A549 (cell line): ENCODE results near the gene ZNF827. TPM values are rescaled to one million over a fixed set of nuclear protein-coding genes. Genes with fewer than 3 reads are reported as not detected.

Experiments used
- ATAC-seq, 2 experiments: fragments of 200-7000 bp in 1 of 2; fragments of >200 bp in 1 of 2; cut with Nextera tagmentation in 1 of 2; cut with Tn5 transposase in 1 of 2; 3 replicates each; pipeline versions ENCODE4 v1.8.0 to v1.9.1; 2018 to 2020; ENCODE audit warnings: mild to moderate bottlenecking in 1 of 2, moderate library complexity in 1 of 2
- CTCF ChIA-PET: fragments of 300-600 bp; sonication (Branson Sonifier 250); formaldehyde crosslinking; extraction: SDS; loops from one replicate; lab custom pipeline; 2021; ENCODE audit warnings: antibody characterized with exemption, inconsistent platforms; lab: Yijun Ruan, JAX
- POLR2A ChIA-PET: fragments of 350-600 bp; formaldehyde crosslinking; extraction: SDS; loops from one replicate; lab custom pipeline; 2021; ENCODE audit warnings: antibody characterized with exemption, inconsistent platforms; lab: Yijun Ruan, JAX
- DNase-seq, 2 experiments: peaks; one replicate each; pipeline versions ENCODE4 v3.0.0 to v3.0.0-alpha.2; 2011 to 2016; ENCODE audit warnings: low read depth in 1 of 2, low spot score in 1 of 2
- FAIRE-seq: peaks from 2 replicates; lab custom pipeline; 2011; peaks lifted over from hg19 to GRCh38; lab: Jason Lieb, UNC
- H3K27ac ChIP-seq, 2 experiments: fragments of >200 bp; sonication (Bioruptor Twin); formaldehyde crosslinking; 3 replicates each; pipeline ENCODE4 v1.5.1; 2016 to 2017
- H3K4me1 ChIP-seq: fragments of >200 bp; sonication (Bioruptor Twin); formaldehyde crosslinking; 3 replicates; pipeline ENCODE4 v1.6.1; 2016
- H3K4me2 ChIP-seq: fragments of >200 bp; sonication (Bioruptor Twin); formaldehyde crosslinking; 3 replicates; pipeline ENCODE4 v1.6.1; 2016
- H3K4me3 ChIP-seq: fragments of >200 bp; sonication (Bioruptor Twin); formaldehyde crosslinking; 3 replicates; pipeline ENCODE4 v1.5.1; 2016
- H3K9me3 ChIP-seq: fragments of >200 bp; sonication (Bioruptor Twin); formaldehyde crosslinking; 3 replicates; pipeline ENCODE4 v1.6.1; 2016
- BHLHE40 ChIP-seq: IDR thresholded peaks from 2 replicates; pipeline ENCODE4 v1.6.1; 2012; ENCODE audit warnings: low read depth, low read length, inconsistent platforms
- EHF ChIP-seq: fragments of 250-450 bp; sonication (Bioruptor Pico); IDR thresholded peaks from 2 replicates; pipeline ENCODE4 v1.5.0; 2020; ENCODE audit warnings: mild to moderate bottlenecking
- EP300 ChIP-seq, 2 experiments: fragments of >200 bp; sonication (Bioruptor Twin); formaldehyde crosslinking; IDR thresholded peaks; 2 replicates in 1 of 2; 3 replicates in 1 of 2; pipeline ENCODE4 v1.6.1; 2016 to 2017
- ESRRA ChIP-seq: fragments of 150-350 bp; IDR thresholded peaks from 2 replicates; pipeline ENCODE4 v1.6.1; 2014; ENCODE audit warnings: mild to moderate bottlenecking, low read length, borderline replicate concordance
- FOSB ChIP-seq: fragments of 250-450 bp; sonication (Bioruptor Pico); IDR thresholded peaks from 2 replicates; pipeline ENCODE4 v1.5.0; 2020; ENCODE audit warnings: mild to moderate bottlenecking, moderate library complexity
- FOXS1 ChIP-seq: fragments of 250-450 bp; sonication (Bioruptor Pico); IDR thresholded peaks from 2 replicates; pipeline ENCODE4 v1.5.0; 2020; ENCODE audit warnings: mild to moderate bottlenecking, moderate library complexity
- HEYL ChIP-seq: fragments of 250-450 bp; sonication (Bioruptor Pico); IDR thresholded peaks from 2 replicates; pipeline ENCODE4 v1.8.0; 2021; ENCODE audit warnings: mild to moderate bottlenecking, moderate library complexity
- HOXB13 ChIP-seq: fragments of 250-450 bp; sonication (Bioruptor Pico); IDR thresholded peaks from 2 replicates; pipeline ENCODE4 v1.5.0; 2020; ENCODE audit warnings: low read depth, mild to moderate bottlenecking, moderate library complexity
- JUN ChIP-seq, 2 experiments: fragments of >200 bp; sonication (Bioruptor Twin); formaldehyde crosslinking; IDR thresholded peaks; 2 replicates in 1 of 2; 3 replicates in 1 of 2; pipeline ENCODE4 v1.6.1; 2016 to 2017
- KDM5A ChIP-seq: fragments of 200-600 bp; sonication (generic); IDR thresholded peaks from 2 replicates; pipeline ENCODE4 v1.6.1; 2016; ENCODE audit warnings: antibody characterized with exemption, mild to moderate bottlenecking
- PHF8 ChIP-seq: fragments of 200-600 bp; sonication (generic); IDR thresholded peaks from 2 replicates; pipeline ENCODE4 v1.6.1; 2016; ENCODE audit warnings: low read depth, mild to moderate bottlenecking, antibody characterized with exemption, moderate library complexity, borderline replicate concordance
- RAD21 ChIP-seq, 2 experiments: fragments of >200 bp in 1 of 2; sonication (Bioruptor Twin) in 1 of 2; formaldehyde crosslinking in 1 of 2; IDR thresholded peaks in 1 of 2; conservative IDR thresholded peaks in 1 of 2; 2 replicates in 1 of 2; 3 replicates in 1 of 2; pipeline ENCODE4 v1.6.1; 2012 to 2018; ENCODE audit warnings: inconsistent platforms in 1 of 2
- RARB ChIP-seq: fragments of 250-450 bp; sonication (Bioruptor Pico); IDR thresholded peaks from 2 replicates; pipeline ENCODE4 v1.8.0; 2021; ENCODE audit warnings: mild to moderate bottlenecking, moderate library complexity
- RCOR1 ChIP-seq: fragments of 150-350 bp; IDR thresholded peaks from 2 replicates; pipeline ENCODE4 v1.6.1; 2014; ENCODE audit warnings: antibody characterized with exemption, low read length, low read depth
- RFX5 ChIP-seq: fragments of 450-650 bp; IDR thresholded peaks from 2 replicates; pipeline ENCODE4 v1.7.1; 2014; ENCODE audit warnings: antibody characterized with exemption, mild to moderate bottlenecking, moderate library complexity
- RNF2 ChIP-seq: fragments of 200-600 bp; sonication (generic); IDR thresholded peaks from 2 replicates; pipeline ENCODE4 v1.6.1; 2016; ENCODE audit warnings: low read depth, mild to moderate bottlenecking, antibody characterized with exemption, moderate library complexity, borderline replicate concordance
- SMC3 ChIP-seq: fragments of >200 bp; sonication (Bioruptor Twin); formaldehyde crosslinking; IDR thresholded peaks from 3 replicates; pipeline ENCODE4 v1.6.1; 2018; ENCODE audit warnings: inconsistent platforms
- TFCP2L1 ChIP-seq: fragments of 250-450 bp; sonication (Bioruptor Pico); IDR thresholded peaks from 2 replicates; pipeline ENCODE4 v1.5.0; 2021; ENCODE audit warnings: mild to moderate bottlenecking
- ZC3H11A ChIP-seq: fragments of 450-650 bp; IDR thresholded peaks from 2 replicates; pipeline ENCODE4 v1.6.1; 2014; ENCODE audit warnings: antibody characterized with exemption, mild to moderate bottlenecking
- ZFP36 ChIP-seq: fragments of 450-650 bp; IDR thresholded peaks from 2 replicates; pipeline ENCODE4 v1.6.1; 2014; ENCODE audit warnings: borderline replicate concordance; ENCODE audit not compliant: partially characterized antibody
- ZNF302 ChIP-seq: fragments of 250-450 bp; sonication (Bioruptor Pico); IDR thresholded peaks from 2 replicates; pipeline ENCODE4 v1.9.0; 2021; ENCODE audit warnings: inconsistent platforms, mild to moderate bottlenecking, moderate library complexity
- WGBS: methylation state at CpG from one replicate; pipeline ENCODE4 v1.1.6; 2017; ENCODE audit errors: missing lambda C conversion rate; 5-methylcytosine and 5-hydroxymethylcytosine counted together
- polyA plus RNA-seq, 4 experiments: library from polyadenylated mRNA; depleted of rRNA in 3 of 4; stranded (reverse); fragments of >200 nt; fragmentation: RNase III in 1 of 4; extraction: RNeasy Plus Mini Kit Qiagen cat#74134 plus additional on column Dnase treatment in 1 of 4; gene quantifications; 2 replicates in 3 of 4; 3 replicates in 1 of 4; pipeline ENCODE4 v1.2.3, GENCODE V29; 2011 to 2017
- TF ChIP-seq, protein P1 (sequence below): IDR thresholded peaks from 2 replicates; pipeline ENCODE4 v1.6.1; 2012; ENCODE audit warnings: low read depth, borderline replicate concordance
- TF ChIP-seq, protein P2 (sequence below): fragments of 250-450 bp; sonication (Bioruptor Pico); IDR thresholded peaks from 2 replicates; pipeline ENCODE4 v1.5.0; 2021; ENCODE audit warnings: mild to moderate bottlenecking, moderate library complexity, borderline replicate concordance
- TF ChIP-seq, protein P3 (sequence below): fragments of 450-650 bp; IDR thresholded peaks from 2 replicates; pipeline ENCODE4 v1.6.1; 2014; ENCODE audit warnings: antibody characterized with exemption
- TF ChIP-seq, protein P4 (sequence below): IDR thresholded peaks from 2 replicates; pipeline ENCODE4 v1.6.1; 2012
- TF ChIP-seq, protein P5 (sequence below): fragments of >200 bp; sonication (Bioruptor Twin); formaldehyde crosslinking; IDR thresholded peaks from 3 replicates; pipeline ENCODE4 v1.6.1; 2016
- TF ChIP-seq, protein P6 (sequence below): fragments of 250-450 bp; sonication (Bioruptor Pico); IDR thresholded peaks from 2 replicates; pipeline ENCODE4 v1.5.0; 2020; ENCODE audit warnings: low read depth, mild to moderate bottlenecking, moderate library complexity
- TF ChIP-seq, protein P7 (sequence below): IDR thresholded peaks from 2 replicates; pipeline ENCODE4 v1.6.1; 2012
- TF ChIP-seq, protein P8 (sequence below): fragments of >200 bp; sonication (Bioruptor Twin); formaldehyde crosslinking; IDR thresholded peaks from 2 replicates; pipeline ENCODE4 v1.6.1; 2016

ZNF827 gene
- polyA plus RNA-seq, 2 of the 4 experiments (the other 2 are of a cell fraction), result 3.8 to 4.2 TPM

DNA sequence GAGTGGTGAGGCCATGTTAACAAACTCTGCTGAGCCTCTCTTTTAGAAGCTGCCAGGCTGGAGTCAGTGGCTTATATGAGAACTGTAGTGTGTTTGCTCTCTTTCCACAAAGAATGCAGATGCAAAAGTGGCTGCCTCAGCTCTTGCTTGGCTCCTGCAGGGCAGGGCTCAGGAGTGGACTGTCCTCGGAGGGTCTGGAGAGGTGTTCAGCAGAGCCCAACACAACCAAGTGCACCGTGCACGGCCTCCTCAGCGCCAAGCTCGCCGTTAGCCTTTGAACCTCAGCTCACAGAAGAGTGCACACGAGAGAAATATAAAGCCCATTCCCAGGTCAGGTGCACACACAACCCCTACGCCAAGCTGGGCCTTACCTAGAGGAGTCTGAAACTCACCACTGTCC lies 175.9 kb downstream of the ZNF827 start:
- Histone ChIP-seq H3K4me2 (no peak overlapping the region), H3K9me3 (no peaks in the 10 kb centered on the region), H3K27ac (no peak overlapping the region), H3K4me1 (no peaks in the 10 kb centered on the region), H3K4me3 (no peak overlapping the region)
- ATAC-seq (no peak), FAIRE-seq (no peak), DNase-seq (no peak)
- TF ChIP-seq RCOR1, result no peak
- TF ChIP-seq EHF (CRISPR knock-in tag), result no peak
- TF ChIP-seq, protein P1, sequence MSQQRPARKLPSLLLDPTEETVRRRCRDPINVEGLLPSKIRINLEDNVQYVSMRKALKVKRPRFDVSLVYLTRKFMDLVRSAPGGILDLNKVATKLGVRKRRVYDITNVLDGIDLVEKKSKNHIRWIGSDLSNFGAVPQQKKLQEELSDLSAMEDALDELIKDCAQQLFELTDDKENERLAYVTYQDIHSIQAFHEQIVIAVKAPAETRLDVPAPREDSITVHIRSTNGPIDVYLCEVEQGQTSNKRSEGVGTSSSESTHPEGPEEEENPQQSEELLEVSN, result no peak
- TF ChIP-seq ZC3H11A, result no peak
- TF ChIP-seq ZNF302, result no peak
- no peak for TF ChIP-seq ESRRA
- no peak for TF ChIP-seq HOXB13 (CRISPR knock-in tag)
- TF ChIP-seq RAD21 (conservative IDR thresholded peaks at IDR 0.05 in 1 of 2, IDR thresholded peaks at IDR 0.05 in 1 of 2), result no peak
- TF ChIP-seq, protein P2, sequence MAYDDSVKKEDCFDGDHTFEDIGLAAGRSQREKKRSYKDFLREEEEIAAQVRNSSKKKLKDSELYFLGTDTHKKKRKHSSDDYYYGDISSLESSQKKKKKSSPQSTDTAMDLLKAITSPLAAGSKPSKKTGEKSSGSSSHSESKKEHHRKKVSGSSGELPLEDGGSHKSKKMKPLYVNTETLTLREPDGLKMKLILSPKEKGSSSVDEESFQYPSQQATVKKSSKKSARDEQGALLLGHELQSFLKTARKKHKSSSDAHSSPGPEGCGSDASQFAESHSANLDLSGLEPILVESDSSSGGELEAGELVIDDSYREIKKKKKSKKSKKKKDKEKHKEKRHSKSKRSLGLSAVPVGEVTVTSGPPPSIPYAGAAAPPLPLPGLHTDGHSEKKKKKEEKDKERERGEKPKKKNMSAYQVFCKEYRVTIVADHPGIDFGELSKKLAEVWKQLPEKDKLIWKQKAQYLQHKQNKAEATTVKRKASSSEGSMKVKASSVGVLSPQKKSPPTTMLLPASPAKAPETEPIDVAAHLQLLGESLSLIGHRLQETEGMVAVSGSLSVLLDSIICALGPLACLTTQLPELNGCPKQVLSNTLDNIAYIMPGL, result no peak
- TF ChIP-seq FOXS1 (CRISPR knock-in tag), result no peak
- TF ChIP-seq, protein P3, sequence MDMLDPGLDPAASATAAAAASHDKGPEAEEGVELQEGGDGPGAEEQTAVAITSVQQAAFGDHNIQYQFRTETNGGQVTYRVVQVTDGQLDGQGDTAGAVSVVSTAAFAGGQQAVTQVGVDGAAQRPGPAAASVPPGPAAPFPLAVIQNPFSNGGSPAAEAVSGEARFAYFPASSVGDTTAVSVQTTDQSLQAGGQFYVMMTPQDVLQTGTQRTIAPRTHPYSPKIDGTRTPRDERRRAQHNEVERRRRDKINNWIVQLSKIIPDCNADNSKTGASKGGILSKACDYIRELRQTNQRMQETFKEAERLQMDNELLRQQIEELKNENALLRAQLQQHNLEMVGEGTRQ, result no peak
- no peak for TF ChIP-seq KDM5A
- TF ChIP-seq, protein P4, sequence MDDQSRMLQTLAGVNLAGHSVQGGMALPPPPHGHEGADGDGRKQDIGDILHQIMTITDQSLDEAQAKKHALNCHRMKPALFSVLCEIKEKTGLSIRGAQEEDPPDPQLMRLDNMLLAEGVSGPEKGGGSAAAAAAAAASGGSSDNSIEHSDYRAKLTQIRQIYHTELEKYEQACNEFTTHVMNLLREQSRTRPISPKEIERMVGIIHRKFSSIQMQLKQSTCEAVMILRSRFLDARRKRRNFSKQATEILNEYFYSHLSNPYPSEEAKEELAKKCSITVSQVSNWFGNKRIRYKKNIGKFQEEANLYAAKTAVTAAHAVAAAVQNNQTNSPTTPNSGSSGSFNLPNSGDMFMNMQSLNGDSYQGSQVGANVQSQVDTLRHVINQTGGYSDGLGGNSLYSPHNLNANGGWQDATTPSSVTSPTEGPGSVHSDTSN, result no peak
- no peak for TF ChIP-seq TFCP2L1
- TF ChIP-seq JUN (IDR thresholded peaks at IDR 0.05), result no peak
- 90% methylated on average over 1 of the region's 8 CpGs for WGBS
- ChIA-PET POLR2A (no interaction called here), CTCF (interaction anchor here (1.3 to 1.4 kb wide), 2 partner anchors 9 to 11 kb away, joined by 3 to 4 read pairs; no protein-coding TSS in a partner anchor)

DNA sequence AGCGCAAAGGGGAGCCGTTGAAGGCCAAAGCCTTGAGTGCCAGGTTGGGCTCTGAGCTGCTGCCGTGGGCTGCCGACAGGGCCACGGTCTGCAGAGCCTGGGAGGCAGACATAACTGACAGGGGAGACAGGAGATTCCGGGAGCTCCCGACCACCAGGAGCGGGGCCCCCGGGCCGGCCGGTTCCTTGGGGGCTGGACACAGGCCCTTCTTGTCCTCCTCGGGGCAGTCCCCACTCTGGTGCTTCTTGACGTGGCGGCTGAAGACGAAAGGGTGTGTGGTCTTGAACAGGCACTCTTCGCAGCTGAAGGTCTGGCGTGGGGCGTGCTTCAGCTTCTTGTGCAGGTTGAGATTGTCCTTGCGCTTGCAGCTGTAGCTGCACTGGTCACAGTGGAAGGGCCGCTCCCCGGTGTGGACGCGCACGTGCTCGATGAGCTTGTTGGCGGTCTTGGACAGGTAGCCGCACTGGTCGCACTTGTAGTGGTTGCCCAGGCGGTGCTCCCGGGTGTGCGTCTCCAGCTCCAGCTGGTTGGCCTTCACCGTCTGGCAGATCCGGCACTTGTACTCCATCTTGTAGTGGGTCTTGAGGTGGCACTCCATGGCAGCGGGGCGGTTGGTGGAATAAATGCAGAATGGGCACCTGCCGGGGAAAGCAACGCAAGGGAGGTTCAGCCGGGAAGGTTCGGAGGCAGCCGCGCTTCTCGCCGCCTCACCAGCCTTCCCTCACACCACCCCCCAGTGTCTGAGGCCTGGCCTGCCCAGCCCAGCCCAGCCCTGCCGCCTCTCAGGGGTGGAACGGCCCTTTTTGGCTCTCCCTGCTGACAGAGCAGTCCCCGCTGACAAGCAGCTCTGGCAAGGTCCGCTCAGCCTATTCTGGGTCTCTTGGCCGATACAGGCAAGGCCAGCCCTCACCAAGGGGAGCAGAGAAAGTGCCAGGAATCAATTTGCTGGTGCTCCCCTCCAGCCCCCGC lies 177.4 kb downstream of the ZNF827 start:
- Histone ChIP-seq H3K9me3 (no peaks in the 10 kb centered on the region), H3K4me2 (no peak overlapping the region), H3K27ac (no peak overlapping the region), H3K4me1 (no peaks in the 10 kb centered on the region), H3K4me3 (no peak overlapping the region)
- ChIA-PET CTCF (interaction anchor here (1.3 to 1.4 kb wide), 2 partner anchors 10 to 12 kb away, joined by 3 to 4 read pairs; no protein-coding TSS in a partner anchor), POLR2A (no interaction called here)
- TF ChIP-seq, protein P5, sequence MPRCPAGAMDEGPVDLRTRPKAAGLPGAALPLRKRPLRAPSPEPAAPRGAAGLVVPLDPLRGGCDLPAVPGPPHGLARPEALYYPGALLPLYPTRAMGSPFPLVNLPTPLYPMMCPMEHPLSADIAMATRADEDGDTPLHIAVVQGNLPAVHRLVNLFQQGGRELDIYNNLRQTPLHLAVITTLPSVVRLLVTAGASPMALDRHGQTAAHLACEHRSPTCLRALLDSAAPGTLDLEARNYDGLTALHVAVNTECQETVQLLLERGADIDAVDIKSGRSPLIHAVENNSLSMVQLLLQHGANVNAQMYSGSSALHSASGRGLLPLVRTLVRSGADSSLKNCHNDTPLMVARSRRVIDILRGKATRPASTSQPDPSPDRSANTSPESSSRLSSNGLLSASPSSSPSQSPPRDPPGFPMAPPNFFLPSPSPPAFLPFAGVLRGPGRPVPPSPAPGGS, result no peak
- no peak for TF ChIP-seq ZFP36
- no peak for TF ChIP-seq BHLHE40
- TF ChIP-seq RARB (CRISPR knock-in tag), result no peak
- TF ChIP-seq RFX5, result no peak
- TF ChIP-seq RNF2, result no peak
- TF ChIP-seq PHF8, result no peak
- TF ChIP-seq, protein P6, sequence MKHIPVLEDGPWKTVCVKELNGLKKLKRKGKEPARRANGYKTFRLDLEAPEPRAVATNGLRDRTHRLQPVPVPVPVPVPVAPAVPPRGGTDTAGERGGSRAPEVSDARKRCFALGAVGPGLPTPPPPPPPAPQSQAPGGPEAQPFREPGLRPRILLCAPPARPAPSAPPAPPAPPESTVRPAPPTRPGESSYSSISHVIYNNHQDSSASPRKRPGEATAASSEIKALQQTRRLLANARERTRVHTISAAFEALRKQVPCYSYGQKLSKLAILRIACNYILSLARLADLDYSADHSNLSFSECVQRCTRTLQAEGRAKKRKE, result no peak
- no peak for TF ChIP-seq FOSB (CRISPR knock-in tag)
- TF ChIP-seq, protein P7, sequence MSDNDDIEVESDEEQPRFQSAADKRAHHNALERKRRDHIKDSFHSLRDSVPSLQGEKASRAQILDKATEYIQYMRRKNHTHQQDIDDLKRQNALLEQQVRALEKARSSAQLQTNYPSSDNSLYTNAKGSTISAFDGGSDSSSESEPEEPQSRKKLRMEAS, result no peak
- TF ChIP-seq HEYL (CRISPR knock-in tag), result no peak
- TF ChIP-seq, protein P8, sequence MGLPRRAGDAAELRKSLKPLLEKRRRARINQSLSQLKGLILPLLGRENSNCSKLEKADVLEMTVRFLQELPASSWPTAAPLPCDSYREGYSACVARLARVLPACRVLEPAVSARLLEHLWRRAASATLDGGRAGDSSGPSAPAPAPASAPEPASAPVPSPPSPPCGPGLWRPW, result no peak
- no peak for TF ChIP-seq SMC3
- TF ChIP-seq EP300 (IDR thresholded peaks at IDR 0.05), result no peak
- WGBS, result 96% methylated on average over 31 of the region's 49 CpGs
- FAIRE-seq, result no peak
- no peak for ATAC-seq
- DNase-seq, result no peak
